NCI-H510A treated with DMSO at 0.1 percent for 48 hours (cell line): Measurements from ENCODE around the gene CFAP47.
"Not testable (repeated sequence)": the region's sequence is repeated elsewhere in the genome, so short reads cannot be mapped to it uniquely, and the experiment has no call there.

ENCODE experiments used
- DNase-seq: peaks from one replicate; lab custom pipeline; 2025; lab: John Stamatoyannopoulos, UW

Gene CFAP47

GRCh38 chrX:36234840-36235528, 315.4 kb downstream of the CFAP47 start:
- not testable (repeated sequence) for DNase-seq

- no peak for DNase-seq
These were observed 321.9 kb downstream of the CFAP47 start for GRCh38 chrX:36241397-36241796.

GRCh38 chrX:36266155-36266554, 346.6 kb downstream of the CFAP47 start:
- DNase-seq: no peak

DNA sequence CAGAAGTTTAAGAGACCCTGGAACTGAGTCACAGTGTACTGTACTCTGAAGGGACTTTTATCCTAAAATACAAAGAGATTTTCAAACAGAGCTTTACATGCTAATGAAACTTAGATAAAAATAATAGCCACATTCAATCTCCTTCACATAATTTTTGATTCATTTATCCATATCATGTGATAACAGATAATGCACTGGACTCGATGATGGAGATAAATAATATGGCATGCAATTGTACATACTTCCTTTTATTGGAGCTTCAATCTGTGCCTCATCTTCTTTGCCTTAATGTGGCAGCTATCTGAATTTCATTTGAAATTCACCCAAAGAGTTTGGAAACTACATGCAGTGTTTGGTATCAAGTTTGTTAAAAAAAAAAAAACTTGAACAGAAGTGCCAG, 390.6 kb downstream of the CFAP47 start:
- DNase-seq: no peak

DNA sequence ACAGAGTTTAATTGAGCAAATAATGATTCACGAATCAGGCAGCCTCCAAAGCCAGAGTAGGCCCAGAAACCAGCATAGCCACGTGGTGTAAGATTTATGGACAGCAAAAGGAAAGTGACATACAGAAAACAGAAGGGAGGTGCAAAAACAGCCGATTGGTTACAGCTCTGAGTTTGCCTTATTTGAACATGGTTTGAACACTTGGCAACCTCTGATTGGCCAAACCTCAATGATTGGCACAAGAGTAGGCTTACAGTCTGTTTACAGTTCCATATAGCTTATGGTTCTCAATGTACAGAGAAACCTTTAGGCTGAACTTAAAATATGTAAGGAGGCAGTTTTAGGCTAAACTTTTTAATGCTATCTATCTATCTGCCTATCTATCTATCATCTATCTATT, 394.8 kb downstream of the CFAP47 start:
- DNase-seq: no peak

DNA sequence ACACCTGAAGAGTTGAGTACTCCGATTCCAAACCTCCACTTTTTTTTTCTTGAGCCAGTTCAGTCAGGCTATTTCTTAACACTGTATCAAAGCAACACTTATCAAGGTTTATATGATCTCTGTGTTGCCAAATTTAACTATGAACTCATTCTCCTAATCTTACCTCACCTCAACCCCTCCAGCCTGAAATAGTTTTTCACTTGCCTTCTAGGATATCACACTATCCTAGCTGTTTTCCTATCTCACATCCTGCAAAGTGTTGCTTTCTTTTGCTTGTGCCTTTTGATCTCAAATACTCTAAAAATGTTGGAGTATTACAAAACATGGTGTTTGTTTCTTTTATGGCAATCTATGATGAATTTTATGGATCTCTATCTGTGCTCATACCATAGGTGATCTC, 415.0 kb downstream of the CFAP47 start:
- no peak for DNase-seq

GRCh38 chrX:36336751-36337150, 417.2 kb downstream of the CFAP47 start:
- DNase-seq: no peak

GRCh38 chrX:36344301-36344700, 424.8 kb downstream of the CFAP47 start:
- no peak for DNase-seq

GRCh38 chrX:36348509-36348908, 429.0 kb downstream of the CFAP47 start:
- DNase-seq: no peak

GRCh38 chrX:36357855-36358254, 438.3 kb downstream of the CFAP47 start:
- DNase-seq: no peak

GRCh38 chrX:36364262-36364661, 444.7 kb downstream of the CFAP47 start:
- no peak for DNase-seq

DNA sequence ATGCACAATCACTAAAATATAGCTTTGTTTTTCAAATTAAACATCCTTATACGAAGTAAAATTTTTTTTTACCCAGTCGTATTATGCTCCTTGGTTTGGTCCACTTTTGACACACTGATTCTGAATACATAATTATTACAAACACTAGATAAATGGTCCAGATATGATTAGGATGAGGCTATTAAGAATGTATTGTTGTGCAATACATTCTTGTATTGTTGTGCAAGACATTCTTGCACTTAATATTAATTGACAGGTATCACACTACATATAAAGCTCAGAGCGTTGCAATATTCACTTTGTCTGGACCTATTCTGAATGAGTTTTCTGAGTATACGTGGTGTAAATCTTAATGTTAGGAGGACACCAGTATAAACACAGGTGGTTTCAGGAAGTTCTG, 464.0 kb downstream of the CFAP47 start:
- no peak for DNase-seq

- DNase-seq: no peak
These were observed 469.4 kb downstream of the CFAP47 start for GRCh38 chrX:36388901-36389300.

DNA sequence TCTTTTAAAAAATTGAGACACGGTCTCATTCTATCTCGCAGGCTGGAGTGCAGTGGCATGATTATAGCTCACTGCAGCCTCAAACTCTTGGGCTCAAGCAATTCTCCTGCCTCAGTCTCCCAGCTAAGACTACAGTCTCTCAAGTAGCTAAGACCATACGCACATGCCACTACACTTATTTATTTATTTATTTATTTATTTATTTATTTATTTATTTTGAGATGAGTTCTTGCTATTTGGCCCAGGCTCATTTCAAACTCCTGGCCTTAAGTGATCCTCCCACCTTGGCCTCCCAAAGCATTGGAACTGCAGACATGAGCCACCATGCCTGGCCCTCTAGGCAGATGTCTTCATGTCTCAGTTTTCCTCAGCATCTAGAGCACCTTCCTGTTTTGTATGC, 482.2 kb downstream of the CFAP47 start:
- DNase-seq: no peak

DNA sequence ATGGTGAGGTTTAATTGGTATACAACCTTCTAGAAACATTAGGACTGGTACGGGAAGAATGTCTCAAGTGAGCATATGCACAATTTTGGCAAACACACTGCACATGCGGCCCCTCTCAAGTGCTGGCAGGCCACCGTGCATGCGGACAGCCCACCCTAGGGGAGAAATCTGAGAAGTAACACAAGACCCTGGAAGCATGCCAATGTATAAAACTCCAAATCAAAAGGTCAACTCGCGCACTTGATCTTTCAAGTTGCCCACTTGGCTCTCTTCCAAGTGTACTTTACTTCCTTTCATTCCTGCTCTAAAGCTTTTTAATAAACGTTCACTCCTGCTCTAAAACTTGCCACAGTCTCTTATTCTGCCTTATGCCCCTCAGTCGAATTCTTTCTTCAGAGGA, 488.3 kb downstream of the CFAP47 start:
- peak; percentile 52 for DNase-seq

DNA sequence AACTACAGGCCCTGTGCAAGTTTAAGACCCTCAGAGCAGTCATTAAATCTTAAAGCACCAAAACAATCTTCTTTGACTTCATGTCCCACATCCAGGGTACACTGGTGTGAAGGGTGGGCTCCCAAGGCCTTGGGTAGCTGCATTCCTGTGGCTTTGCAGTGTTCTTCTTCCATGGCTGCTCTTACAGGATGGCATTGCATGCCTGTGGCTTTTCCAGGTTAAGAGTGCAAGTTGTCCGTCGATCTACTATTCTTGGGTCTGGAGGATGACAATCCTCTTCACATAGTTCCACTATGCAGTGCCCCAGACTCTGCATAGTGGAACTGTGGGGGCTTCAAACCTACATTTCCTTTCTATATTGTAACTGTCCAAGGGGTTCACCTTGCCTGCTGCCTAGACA, 494.5 kb downstream of the CFAP47 start:
- DNase-seq: no peak

- DNase-seq: no peak
These were observed 502.8 kb downstream of the CFAP47 start for GRCh38 chrX:36422368-36422767.

GRCh38 chrX:36431819-36432218, 512.3 kb downstream of the CFAP47 start:
- no peak for DNase-seq

- peak; percentile 36 for DNase-seq
These were observed 515.0 kb downstream of the CFAP47 start for GRCh38 chrX:36434522-36434921.
